Esophagus muscularis mucosa (tissue), 4 donors: ENCODE measurements around the gene KANSL1. TPM values are rescaled to one million over a fixed set of nuclear protein-coding genes. Genes with fewer than 3 reads are reported as not detected.

Experiments
- DNase-seq: peaks from one replicate; pipeline ENCODE4 v3.0.0-alpha.2; 2017; ENCODE audit errors: extremely low spot score
- H3K27ac ChIP-seq, 4 donors: fragments of 200-600 bp; sonication (generic); replicated peaks in 1 of 4; 1 replicate in 3 of 4; 2 replicates in 1 of 4; pipeline ENCODE4 v1.5.1; 2016 to 2019; ENCODE audit warnings: mild to moderate bottlenecking in 1 of 4
- H3K27me3 ChIP-seq, 4 donors: fragments of 200-600 bp; sonication (generic); one replicate each; pipeline versions ENCODE4 v1.5.1 to v1.6.0; 2016 to 2019
- H3K36me3 ChIP-seq, 4 donors: fragments of 200-600 bp; sonication (generic); one replicate each; pipeline ENCODE4 v1.5.1; 2016 to 2019
- H3K4me1 ChIP-seq, 4 donors: fragments of 200-600 bp; sonication (generic); one replicate each; pipeline ENCODE4 v1.5.1; 2016 to 2019
- H3K4me3 ChIP-seq, 4 donors: fragments of 200-600 bp; sonication (generic); 1 replicate in 2 of 4; 2 replicates in 2 of 4; pipeline ENCODE4 v1.5.1; 2016 to 2019; ENCODE audit warnings: mild to moderate bottlenecking in 4 of 4, moderate library complexity in 1 of 4
- H3K9me3 ChIP-seq, 4 donors: fragments of 200-600 bp; sonication (generic); 1 replicate in 3 of 4; 2 replicates in 1 of 4; pipeline ENCODE4 v1.5.1; 2016 to 2019
- EP300 ChIP-seq: sonication (generic); formaldehyde crosslinking; IDR thresholded peaks from one replicate; pipeline ENCODE4 v1.6.1; 2017; ENCODE audit warnings: antibody characterized with exemption
- POLR2A ChIP-seq: fragments of 450-650 bp; IDR thresholded peaks from one replicate; pipeline ENCODE4 v1.6.1; 2017; ENCODE audit warnings: antibody characterized with exemption, moderate library complexity, mild to moderate bottlenecking, low read depth
- POLR2AphosphoS5 ChIP-seq, 2 donors: sonication (generic); formaldehyde crosslinking; IDR thresholded peaks; one replicate each; pipeline ENCODE4 v1.6.1; 2017; ENCODE audit warnings: antibody characterized with exemption in 2 of 2
- WGBS: methylation state at CpG from one replicate; pipeline ENCODE4 v1.1.5; 2018; 5-methylcytosine and 5-hydroxymethylcytosine counted together
- intact Hi-C: fragments of 100-400 bp; cut with DNase I; formaldehyde crosslinking; loops from one replicate; pipeline ENCODE4 v1.15.1; 2023
- total RNA-seq, 4 donors: library from RNA; depleted of rRNA; stranded (reverse); fragments of >200 nt; gene quantifications; one replicate each; pipeline versions ENCODE4 v1.1.0 to v1.2.1, GENCODE V29; 2016
- TF ChIP-seq, protein P1 (sequence below), 3 experiments: fragments of 200-600 bp in 2 of 3; fragments of 450-650 bp in 1 of 3; sonication (generic) in 2 of 3; IDR thresholded peaks; one replicate each; pipeline ENCODE4 v1.5.1; 2017 to 2019; ENCODE audit warnings: antibody characterized with exemption in 3 of 3, mild to moderate bottlenecking in 2 of 3, moderate library complexity in 1 of 3

Gene KANSL1
- total RNA-seq, 4 donors from 2014 or later = 55.0 to 124 (median 70.0) TPM

DNA sequence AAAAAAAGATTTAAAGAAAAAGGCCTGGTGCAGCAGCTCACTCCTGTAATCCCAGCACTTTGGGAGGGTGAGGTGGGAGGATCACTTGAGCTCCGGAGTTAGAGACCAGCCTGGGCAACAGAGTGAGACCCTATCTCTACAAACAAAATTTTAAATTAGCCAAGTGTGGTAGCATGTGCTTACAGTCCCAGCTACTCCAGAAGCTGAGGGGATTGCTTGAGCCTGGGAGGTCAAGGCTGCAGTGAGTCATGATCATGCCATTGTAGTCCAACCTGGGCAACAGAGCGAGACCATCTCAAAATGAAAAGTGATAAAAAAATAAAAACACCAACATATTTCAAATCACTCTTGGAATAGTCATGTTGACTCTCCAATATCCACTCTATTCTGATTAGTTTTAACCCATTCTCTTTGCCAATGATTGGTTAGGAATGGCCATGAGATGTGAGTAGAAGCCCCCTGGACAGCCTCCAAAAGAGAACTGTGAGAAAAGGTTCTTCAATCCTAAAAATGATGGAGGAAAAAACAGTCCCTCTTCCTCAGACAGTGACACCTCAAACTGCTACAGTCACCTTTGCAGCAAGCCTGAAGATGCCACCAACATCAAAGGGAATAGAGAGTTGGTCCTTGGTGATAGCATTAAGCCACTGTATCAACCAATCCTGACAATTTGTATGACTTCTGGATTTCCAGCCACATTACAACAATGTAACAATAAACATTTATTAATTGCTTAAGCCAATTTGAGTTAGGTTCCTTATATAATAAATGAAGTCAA lies 2.9 kb upstream of the KANSL1 start:
- no peaks in the 10 kb centered on the region for H3K27me3 ChIP-seq
- no peak overlapping the region for H3K4me3 ChIP-seq
- intact Hi-C loops = loop anchor here (2.0 kb wide), 1 partner anchor 15 kb away; no protein-coding TSS in a partner anchor
- H3K27ac ChIP-seq = no peak overlapping the region
- DNase-seq = no peak
- H3K9me3 ChIP-seq = no peaks in the 10 kb centered on the region
- peaks cover 0 to 3% (median 0%) of the 10 kb centered on the region in 4 donors for H3K36me3 ChIP-seq
- WGBS = 98% methylated on average over 2 of the region's 2 CpGs
- TF ChIP-seq, protein P1, sequence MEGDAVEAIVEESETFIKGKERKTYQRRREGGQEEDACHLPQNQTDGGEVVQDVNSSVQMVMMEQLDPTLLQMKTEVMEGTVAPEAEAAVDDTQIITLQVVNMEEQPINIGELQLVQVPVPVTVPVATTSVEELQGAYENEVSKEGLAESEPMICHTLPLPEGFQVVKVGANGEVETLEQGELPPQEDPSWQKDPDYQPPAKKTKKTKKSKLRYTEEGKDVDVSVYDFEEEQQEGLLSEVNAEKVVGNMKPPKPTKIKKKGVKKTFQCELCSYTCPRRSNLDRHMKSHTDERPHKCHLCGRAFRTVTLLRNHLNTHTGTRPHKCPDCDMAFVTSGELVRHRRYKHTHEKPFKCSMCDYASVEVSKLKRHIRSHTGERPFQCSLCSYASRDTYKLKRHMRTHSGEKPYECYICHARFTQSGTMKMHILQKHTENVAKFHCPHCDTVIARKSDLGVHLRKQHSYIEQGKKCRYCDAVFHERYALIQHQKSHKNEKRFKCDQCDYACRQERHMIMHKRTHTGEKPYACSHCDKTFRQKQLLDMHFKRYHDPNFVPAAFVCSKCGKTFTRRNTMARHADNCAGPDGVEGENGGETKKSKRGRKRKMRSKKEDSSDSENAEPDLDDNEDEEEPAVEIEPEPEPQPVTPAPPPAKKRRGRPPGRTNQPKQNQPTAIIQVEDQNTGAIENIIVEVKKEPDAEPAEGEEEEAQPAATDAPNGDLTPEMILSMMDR (IDR thresholded peaks at IDR 0.05) = no peak
- TF ChIP-seq POLR2AphosphoS5 (IDR thresholded peaks at IDR 0.05) (no peak), EP300 (no peak), POLR2A (no peak)
- peaks cover 16 to 58% (median 55%) of the 10 kb centered on the region in 4 donors for H3K4me1 ChIP-seq

DNA sequence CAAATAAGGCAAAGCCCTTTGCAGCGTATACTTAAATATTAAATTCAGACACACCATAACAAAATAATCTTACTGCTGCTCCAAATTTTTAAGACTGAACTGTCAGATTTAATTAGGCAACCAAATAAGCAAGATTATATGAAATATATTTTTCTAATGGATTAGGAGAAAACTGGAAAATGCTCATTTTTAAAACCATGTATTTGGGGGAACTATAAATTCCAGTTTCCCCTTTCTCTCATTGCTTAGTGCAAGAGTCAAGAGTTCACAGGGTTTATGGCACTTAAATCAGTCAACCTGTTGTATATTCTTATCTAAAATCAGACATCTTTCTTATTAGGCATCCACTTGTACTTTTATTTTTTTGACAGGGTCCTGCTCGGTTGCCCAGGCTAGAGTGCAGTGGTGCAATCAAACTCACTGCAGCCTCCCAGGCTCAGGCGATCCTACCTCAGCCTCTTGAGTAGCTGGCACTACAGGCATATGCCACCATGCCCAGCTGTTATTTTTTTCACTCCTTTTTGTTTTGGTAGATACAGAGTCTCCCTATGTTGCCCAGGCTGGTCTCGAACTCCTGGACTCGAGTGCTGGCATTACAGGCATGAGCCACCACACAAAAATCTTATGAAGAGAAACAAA lies 2.1 kb upstream of the KANSL1 start:
- 72% methylated on average over 5 of the region's 5 CpGs for WGBS
- intact Hi-C loops = loop anchor here (2.0 kb wide), 1 partner anchor 15 kb away; no protein-coding TSS in a partner anchor
- Histone ChIP-seq H3K27me3 (no peaks in the 10 kb centered on the region), H3K4me3 (no peak overlapping the region), H3K9me3 (no peaks in the 10 kb centered on the region), H3K4me1 (peaks cover 20 to 60% (median 55%) of the 10 kb centered on the region in 4 donors), H3K36me3 (peaks cover 0 to 3% (median 0%) of the 10 kb centered on the region in 4 donors), H3K27ac (no peak overlapping the region)
- no peak for TF ChIP-seq POLR2A
- TF ChIP-seq, protein P1 (IDR thresholded peaks at IDR 0.05) = no peak
- DNase-seq = no peak

GRCh38 chr17:46194393-46195216 lies 1.4 kb upstream of the KANSL1 start:
- peak overlapping the region; percentile 100 for H3K27ac ChIP-seq
- no peaks in the 10 kb centered on the region for H3K9me3 ChIP-seq
- no peak for DNase-seq
- TF ChIP-seq, protein P1 (IDR thresholded peaks at IDR 0.05) = peak in 2 of 3 experiments; percentile 15 to 40
- TF ChIP-seq EP300 = no peak
- 49% methylated on average over 9 of the region's 9 CpGs for WGBS
- intact Hi-C loops = loop anchor here (2.0 to 5.0 kb wide), 2 partner anchors 16 to 42 kb away; no protein-coding TSS in a partner anchor
- H3K36me3 ChIP-seq = peaks cover 0 to 3% (median 0%) of the 10 kb centered on the region in 4 donors
- peaks cover 27 to 63% (median 56%) of the 10 kb centered on the region in 4 donors for H3K4me1 ChIP-seq
- H3K4me3 ChIP-seq = peak overlapping the region; percentile 96 to 100 (median 99)
- no peaks in the 10 kb centered on the region for H3K27me3 ChIP-seq

- H3K9me3 ChIP-seq = no peaks in the 10 kb centered on the region
Observed at GRCh38 chr17:46193626-46194392, 580 bp upstream of the KANSL1 start.

More at GRCh38 chr17:46193626-46194392, 580 bp upstream of the KANSL1 start:
- peak; percentile 98 for DNase-seq
- WGBS = under 1% methylated on average over 24 of the region's 60 CpGs
- TF ChIP-seq POLR2A (peak; percentile 49), POLR2AphosphoS5 (IDR thresholded peaks at IDR 0.05) (peak; percentile 85 to 89), EP300 (no peak)
- TF ChIP-seq, protein P1 (IDR thresholded peaks at IDR 0.05) = peak; percentile 29 to 43 (median 42)
- peak overlapping the region; percentile 96 to 100 (median 99) for H3K4me3 ChIP-seq
- H3K4me1 ChIP-seq = peaks cover 34 to 63% (median 56%) of the 10 kb centered on the region in 4 donors
- H3K27me3 ChIP-seq = no peaks in the 10 kb centered on the region
- H3K27ac ChIP-seq = peak overlapping the region; percentile 100
- peaks cover 0 to 3% (median 0%) of the 10 kb centered on the region in 4 donors for H3K36me3 ChIP-seq
- intact Hi-C loops = loop anchor here (2.0 to 5.0 kb wide), 3 partner anchors 17 to 149 kb away; no protein-coding TSS in a partner anchor
